Endodermal cell (in vitro differentiated cells): ENCODE results near the gene CHD3. TPM values are rescaled to one million over a fixed set of nuclear protein-coding genes. Genes with fewer than 3 reads are reported as not detected.

Experiments
- DNase-seq: peaks from one replicate; pipeline ENCODE4 v3.0.0-alpha.2; 2017
- H3K27ac ChIP-seq: 2 replicates; pipeline ENCODE4 v1.5.1; 2013; ENCODE audit warnings: mild to moderate bottlenecking, low read depth, low read length, moderate library complexity
- H3K27me3 ChIP-seq: 2 replicates; pipeline ENCODE4 v1.6.1; 2013; ENCODE audit warnings: mild to moderate bottlenecking, low read length, moderate library complexity; ENCODE audit not compliant: insufficient read depth, control insufficient read depth, poor library complexity, severe bottlenecking
- H3K36me3 ChIP-seq: 2 replicates; pipeline ENCODE4 v1.7.0; 2013; ENCODE audit warnings: mild to moderate bottlenecking, low read length, moderate library complexity; ENCODE audit not compliant: control insufficient read depth, insufficient read depth
- H3K4me1 ChIP-seq: one replicate; pipeline ENCODE4 v1.7.0; 2013; ENCODE audit warnings: low read length; ENCODE audit not compliant: control insufficient read depth, insufficient read depth
- H3K4me3 ChIP-seq: 2 replicates; pipeline ENCODE4 v1.5.1; 2013; ENCODE audit warnings: mild to moderate bottlenecking, low read length, moderate library complexity
- H3K9ac ChIP-seq: 2 replicates; pipeline ENCODE4 v1.6.1; 2013; ENCODE audit warnings: mild to moderate bottlenecking, low read length, moderate library complexity; ENCODE audit not compliant: poor library complexity, severe bottlenecking; ENCODE audit errors: extremely low read depth
- H3K9me3 ChIP-seq: 2 replicates; pipeline ENCODE4 v1.6.1; 2013; ENCODE audit warnings: mild to moderate bottlenecking, low read length, moderate library complexity; ENCODE audit not compliant: control insufficient read depth
- H3K27ac Mint-ChIP-seq: 2 replicates; pipeline ENCODE4 v1.8.0; 2020; ENCODE audit warnings: mixed read lengths
- H3K27me3 Mint-ChIP-seq: 2 replicates; pipeline ENCODE4 v1.8.0; 2021; ENCODE audit warnings: mild to moderate bottlenecking, mixed read lengths; ENCODE audit not compliant: insufficient read depth
- H3K36me3 Mint-ChIP-seq: 2 replicates; pipeline ENCODE4 v1.8.0; 2020; ENCODE audit warnings: low read depth, mixed read lengths
- H3K4me1 Mint-ChIP-seq: 2 replicates; pipeline ENCODE4 v1.8.0; 2020; ENCODE audit warnings: mixed read lengths
- H3K4me3 Mint-ChIP-seq: 2 replicates; pipeline ENCODE4 v1.8.0; 2020; ENCODE audit warnings: mild to moderate bottlenecking, moderate library complexity, mixed read lengths
- H3K9me3 Mint-ChIP-seq: 2 replicates; pipeline ENCODE4 v1.8.0; 2020; ENCODE audit warnings: mild to moderate bottlenecking, mixed read lengths
- CTCF ChIP-seq: fragments of 200-600 bp; sonication (generic); conservative IDR thresholded peaks from 2 replicates; pipeline ENCODE4 v1.5.0; 2021; ENCODE audit warnings: antibody characterized with exemption, mild to moderate bottlenecking
- WGBS, 2 experiments: methylation state at CpG; one replicate each; pipeline versions ENCODE4 v1.1.5 to v1.1.7; 2013; ENCODE audit warnings: missing lambda C conversion rate in 2 of 2, mixed read lengths in 1 of 2; ENCODE audit not compliant: insufficient coverage in 1 of 2, insufficient read length in 1 of 2; 5-methylcytosine and 5-hydroxymethylcytosine counted together
- long read RNA-seq, 4 experiments: library from polyadenylated mRNA in 2 of 4; library from RNA in 1 of 4; library from capped mRNA in 1 of 4; stranded (forward) in 3 of 4; unstranded in 1 of 4; transcript quantifications; one replicate each; pipeline ENCODE4 v2.0.0, GENCODE V29; 2020 to 2021; ENCODE audit warnings: inconsistent platforms in 1 of 4
- polyA plus RNA-seq, 2 experiments: library from polyadenylated mRNA; stranded (reverse); fragments of 50-300 nt; gene quantifications; one replicate each; pipeline ENCODE4 v1.2.3, GENCODE V29; 2013
- total RNA-seq, 2 donors: library from RNA; stranded (reverse); fragmentation: NEBNext Ultra II Directional in 1 of 2; extraction: Animal tissue kit (Norgen Biotek cat#: 25700) in 1 of 2; gene quantifications; 2 replicates in 1 of 2; 3 replicates in 1 of 2; pipeline ENCODE4 v1.2.1, GENCODE V29; 2021

Gene CHD3
- 10 to 100 TPM; 55.0 to 64.1 TPM for total RNA-seq
- 66.3 TPM for polyA plus RNA-seq (2013, experiment 1 of 2)
- polyA plus RNA-seq (2013, experiment 2 of 2), result 63.7 TPM
- long read RNA-seq, experiment 1, partial matches to known transcripts, result 8 of 10 reads
- long read RNA-seq, experiment 1, other reads (novel, unspliced or antisense), result 0 of 10 reads
- long read RNA-seq, experiment 2, full-length matches to known transcripts, result 5 of 56 reads
- long read RNA-seq, experiment 2, partial matches to known transcripts, result 38 of 56 reads
- long read RNA-seq, experiment 2, other reads (novel, unspliced or antisense), result 13 of 56 reads
- long read RNA-seq, experiment 3, partial matches to known transcripts, result 25 of 29 reads
- long read RNA-seq, experiment 3, other reads (novel, unspliced or antisense), result 4 of 29 reads
- long read RNA-seq, experiment 4, result 0 reads

GRCh38 chr17:7888184-7888920 lies at the start of gene CHD3:
Gene CHD3 (plus strand): TSS chr17:7888789. CDS start chr17:7889001, 212 bp downstream.
- Histone ChIP-seq H3K4me1 (peaks cover 9% of the 10 kb centered on the region), H3K9ac (peak within 1 kb of the TSS; percentile 44), H3K36me3 (peaks cover 24% of the 10 kb centered on the region), H3K27me3 (no peaks in the 10 kb centered on the region), H3K9me3 (no peaks in the 10 kb centered on the region), H3K4me3 (peak within 1 kb of the TSS; percentile 81), H3K27ac (peak within 1 kb of the TSS; percentile 90)
- no peak for TF ChIP-seq CTCF
- H3K4me3 Mint-ChIP-seq, result no peak within 1 kb of the TSS
- H3K4me1 Mint-ChIP-seq, result peaks cover 4% of the 10 kb centered on the region
- H3K27ac Mint-ChIP-seq, result no peak within 1 kb of the TSS
- DNase-seq, result no peak
- H3K27me3 Mint-ChIP-seq, result peaks cover 8% of the 10 kb centered on the region
- H3K36me3 Mint-ChIP-seq, result peaks cover 17% of the 10 kb centered on the region
- 64 to 81% methylated on average over 5 to 18 of the region's 18 CpGs for WGBS, 2 experiments
- H3K9me3 Mint-ChIP-seq, result no peaks in the 10 kb centered on the region

GRCh38 chr17:7839190-7839875 lies 49.3 kb upstream of the CHD3 start:
- Mint-ChIP-seq H3K4me3 (peak overlapping the region; percentile 93), H3K36me3 (peaks cover 13% of the 10 kb centered on the region), H3K27me3 (peaks cover 2% of the 10 kb centered on the region), H3K27ac (peak overlapping the region; percentile 81), H3K9me3 (no peaks in the 10 kb centered on the region), H3K4me1 (peaks cover 41% of the 10 kb centered on the region)
- Histone ChIP-seq H3K36me3 (peaks cover 6% of the 10 kb centered on the region), H3K4me1 (peaks cover 11% of the 10 kb centered on the region), H3K27me3 (no peaks in the 10 kb centered on the region), H3K4me3 (peak overlapping the region; percentile 76), H3K27ac (peak overlapping the region; percentile 82), H3K9me3 (no peaks in the 10 kb centered on the region), H3K9ac (peak overlapping the region; percentile 5)
- TF ChIP-seq CTCF, result no peak
- WGBS, 2 experiments, result 84 to 92% methylated on average over 2 to 6 of the region's 6 CpGs
- DNase-seq, result peak; percentile 59

GRCh38 chr17:7839876-7840261 lies 48.7 kb upstream of the CHD3 start:
- Mint-ChIP-seq H3K27me3 (peaks cover 2% of the 10 kb centered on the region), H3K4me3 (no peak overlapping the region), H3K9me3 (no peaks in the 10 kb centered on the region), H3K36me3 (peaks cover 13% of the 10 kb centered on the region), H3K27ac (no peak overlapping the region), H3K4me1 (peaks cover 41% of the 10 kb centered on the region)
- H3K36me3 ChIP-seq, result peaks cover 6% of the 10 kb centered on the region
- no peak overlapping the region for H3K9ac ChIP-seq
- 86 to 93% methylated on average over 1 to 2 of the region's 2 CpGs for WGBS, 2 experiments
- DNase-seq, result peak; percentile 41
- peaks cover 11% of the 10 kb centered on the region for H3K4me1 ChIP-seq
- no peaks in the 10 kb centered on the region for H3K27me3 ChIP-seq
- no peak overlapping the region for H3K4me3 ChIP-seq
- H3K27ac ChIP-seq, result no peak overlapping the region
- no peak for TF ChIP-seq CTCF
- no peaks in the 10 kb centered on the region for H3K9me3 ChIP-seq
